Transverse colon (tissue), 4 donors: ENCODE results near the gene CCNB2. TPM values are rescaled to one million over a fixed set of nuclear protein-coding genes. Genes with fewer than 3 reads are reported as not detected.

ENCODE experiments used
- DNase-seq: peaks from one replicate; pipeline ENCODE4 v3.0.0-alpha.2; 2019
- H3K27ac ChIP-seq, 4 donors: fragments of 200-600 bp; sonication (generic); 2 replicates each; pipeline ENCODE4 v1.5.1; 2016 to 2018; ENCODE audit warnings: inconsistent platforms in 4 of 4
- H3K27me3 ChIP-seq: fragments of 200-600 bp; sonication (generic); 2 replicates; pipeline ENCODE4 v1.5.1; 2017; ENCODE audit warnings: inconsistent platforms
- H3K36me3 ChIP-seq, 4 donors: fragments of 200-600 bp; sonication (generic); 2 replicates each; pipeline ENCODE4 v1.5.1; 2017 to 2019; ENCODE audit warnings: inconsistent platforms in 4 of 4
- H3K4me1 ChIP-seq, 4 donors: fragments of 200-600 bp; sonication (generic); 2 replicates each; pipeline ENCODE4 v1.5.1; 2017 to 2020; ENCODE audit warnings: inconsistent platforms in 4 of 4
- H3K4me3 ChIP-seq, 4 donors: fragments of 200-600 bp; sonication (generic); 1 replicate in 1 of 4; 2 replicates in 3 of 4; pipeline versions ENCODE4 v1.5.1 to v1.6.1; 2017 to 2019; ENCODE audit warnings: inconsistent platforms in 4 of 4
- H3K9me3 ChIP-seq, 2 donors: fragments of 200-600 bp; sonication (generic); 2 replicates each; pipeline ENCODE4 v1.5.1; 2017 to 2019; ENCODE audit warnings: inconsistent platforms in 2 of 2
- CTCF ChIP-seq, 5 experiments: fragments of 200-600 bp in 3 of 5; fragments of 450-650 bp in 2 of 5; sonication (generic) in 3 of 5; IDR thresholded peaks; 1 replicate in 2 of 5; 2 replicates in 3 of 5; pipeline ENCODE4 v1.5.1; 2016 to 2017; ENCODE audit warnings: antibody characterized with exemption in 5 of 5, inconsistent platforms in 3 of 5, mild to moderate bottlenecking in 2 of 5, moderate library complexity in 1 of 5
- EP300 ChIP-seq: sonication (generic); formaldehyde crosslinking; IDR thresholded peaks from one replicate; pipeline ENCODE4 v1.6.1; 2017; ENCODE audit warnings: antibody characterized with exemption, low read depth
- POLR2A ChIP-seq: fragments of 450-650 bp; IDR thresholded peaks from one replicate; pipeline ENCODE4 v1.6.1; 2016; ENCODE audit warnings: antibody characterized with exemption, mild to moderate bottlenecking, moderate library complexity
- POLR2AphosphoS5 ChIP-seq, 3 donors: sonication (generic); formaldehyde crosslinking; IDR thresholded peaks; one replicate each; pipeline ENCODE4 v1.6.1; 2016; ENCODE audit warnings: antibody characterized with exemption in 3 of 3
- WGBS, 2 donors: methylation state at CpG; one replicate each; pipeline ENCODE4 v1.1.5; 2018; ENCODE audit warnings: low coverage in 1 of 2; 5-methylcytosine and 5-hydroxymethylcytosine counted together
- in situ Hi-C, 4 donors: fragments of 200-750 bp; cut with MboI; loops; one replicate each; pipeline versions ENCODE4 v1.15.0 to v1.15.1; 2017; ENCODE audit warnings: low sequenced_read_pairs in 3 of 4, low pct_ligation_motif_present in 1 of 4, low pct_unique_long_range_greater_than_20kb in 1 of 4
- intact Hi-C: fragments of 100-400 bp; cut with DNase I; formaldehyde crosslinking; loops from one replicate; pipeline ENCODE4 v1.15.1; 2023; ENCODE audit warnings: low total_unique reads
- total RNA-seq, 4 donors: library from RNA; depleted of rRNA; stranded (reverse); fragments of >200 nt; gene quantifications; one replicate each; pipeline ENCODE4 v1.1.0, GENCODE V29; 2016

Gene CCNB2
- total RNA-seq, 4 donors from 2014 or later, result 1.9 to 132 (median 6.4) TPM

DNA sequence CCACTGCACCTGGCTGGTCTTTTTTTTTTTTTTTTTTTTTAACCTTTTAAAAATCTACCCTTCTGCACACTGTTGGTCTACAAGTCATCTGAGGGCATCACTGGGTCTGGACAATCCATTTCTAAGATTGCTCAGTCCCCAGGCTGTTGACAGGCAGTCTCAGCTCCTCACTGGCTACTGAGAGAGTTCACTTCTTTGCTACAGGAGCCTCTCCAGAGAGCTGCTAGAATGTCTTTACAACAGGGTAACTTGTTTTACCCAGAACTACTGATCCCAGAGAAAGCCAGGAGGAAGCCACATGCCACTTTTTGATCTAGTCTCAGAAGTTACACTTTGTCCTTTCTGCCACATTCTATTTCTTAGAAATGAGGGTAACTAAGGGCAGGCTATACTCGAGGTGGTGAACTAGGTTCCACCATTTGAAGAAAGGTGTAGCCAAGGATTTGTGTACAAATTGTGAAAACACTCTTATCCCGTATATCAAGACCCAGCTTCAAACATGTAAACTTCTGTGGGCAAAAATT, 5.7 kb upstream of the CCNB2 start:
- TF ChIP-seq POLR2A, result no peak
- H3K27me3 ChIP-seq, result no peaks in the 10 kb centered on the region
- H3K4me3 ChIP-seq, result no peak overlapping the region
- intact Hi-C loops (no loop called here), in situ Hi-C loops (no loop called here)
- H3K4me1 ChIP-seq, result peaks cover 0 to under 1% (median 0%) of the 10 kb centered on the region in 4 donors
- no peaks in the 10 kb centered on the region for H3K9me3 ChIP-seq
- peaks cover 0 to 22% (median 10%) of the 10 kb centered on the region in 4 donors for H3K36me3 ChIP-seq
- DNase-seq, result no peak
- WGBS, 2 donors, result 65 to 73% methylated on average over 2 of the region's 2 CpGs
- no peak overlapping the region for H3K27ac ChIP-seq

DNA sequence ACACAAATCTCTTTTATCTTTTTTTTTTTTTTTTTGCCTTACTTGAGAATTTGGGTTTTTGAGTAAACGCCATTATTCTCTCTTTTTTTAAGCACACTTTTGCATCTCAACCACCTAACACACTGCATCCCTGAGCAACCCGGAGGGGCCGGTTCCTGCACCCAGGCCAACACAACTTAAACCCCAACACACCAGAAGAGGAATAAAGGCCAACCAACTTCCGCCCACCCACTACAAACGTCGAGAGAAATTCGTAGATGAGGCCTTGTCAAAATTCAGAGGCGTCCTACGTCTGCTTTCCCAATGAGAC, 389 bp upstream of the CCNB2 start:
- in situ Hi-C loops (loop anchor here in 1 of 4 donors (10.0 kb wide), 1 partner anchor 120 kb away; the partner anchor contains the start of gene RNF111), intact Hi-C loops (no loop called here)
- Histone ChIP-seq H3K36me3 (no peaks in the 10 kb centered on the region), H3K4me3 (peak overlapping the region; percentile 19 to 74 (median 64)), H3K27ac (peak overlapping the region; percentile 36 to 75 (median 65)), H3K9me3 (no peaks in the 10 kb centered on the region), H3K4me1 (peaks cover 0 to 20% (median 0%) of the 10 kb centered on the region in 4 donors), H3K27me3 (no peaks in the 10 kb centered on the region)
- DNase-seq, result peak; percentile 13
- 0 to 1% methylated on average over 8 to 9 of the region's 9 CpGs for WGBS, 2 donors
- TF ChIP-seq POLR2AphosphoS5 (IDR thresholded peaks at IDR 0.05) (no peak), CTCF (IDR thresholded peaks at IDR 0.05) (no peak), EP300 (no peak), POLR2A (no peak)

GRCh38 chr15:59105854-59106253, 908 bp downstream of the CCNB2 start:
- in situ Hi-C loops, result loop anchor here in 1 of 4 donors (10.0 kb wide), 1 partner anchor 121 kb away; the partner anchor contains the start of gene RNF111
- DNase-seq, result no peak
- WGBS, 2 donors, result 21% methylated on average over 2 of the region's 2 CpGs; no CpG with 5 or more reads in 1 of the 2 donors
- Histone ChIP-seq H3K27ac (peak overlapping the region in 3 of 4 donors; percentile 56 to 75 (median 74)), H3K36me3 (no peaks in the 10 kb centered on the region), H3K9me3 (no peaks in the 10 kb centered on the region), H3K27me3 (no peaks in the 10 kb centered on the region), H3K4me1 (peaks cover 0 to 20% (median 0%) of the 10 kb centered on the region in 4 donors), H3K4me3 (peak overlapping the region in 3 of 4 donors; percentile 57 to 74 (median 70))
- no peak for TF ChIP-seq EP300
- peak in 4 of 5 experiments; percentile 16 to 34 (median 21) for TF ChIP-seq CTCF (IDR thresholded peaks at IDR 0.05)
- intact Hi-C loops, result no loop called here

DNA sequence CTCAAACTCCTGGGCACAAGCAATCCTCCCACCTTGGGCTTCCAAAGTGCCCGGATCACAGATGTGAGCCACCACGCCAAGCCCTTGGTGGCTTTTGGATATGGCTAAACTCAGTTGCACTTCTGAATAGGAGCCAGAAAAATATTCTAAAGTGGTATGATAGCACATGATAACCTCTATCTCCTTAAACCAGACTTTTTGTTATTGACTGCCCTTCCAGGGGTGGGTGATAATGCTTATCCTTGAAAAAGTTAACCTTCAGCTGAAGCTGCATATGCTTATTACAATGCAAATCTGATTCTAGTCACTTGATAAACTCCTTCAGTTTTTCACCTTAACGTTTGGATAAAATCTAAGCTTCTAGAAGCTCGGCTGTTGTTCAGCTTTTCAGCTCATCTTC, 6.3 kb downstream of the CCNB2 start:
- Histone ChIP-seq H3K27me3 (no peaks in the 10 kb centered on the region), H3K36me3 (no peaks in the 10 kb centered on the region), H3K4me3 (no peak overlapping the region), H3K27ac (no peak overlapping the region), H3K9me3 (no peaks in the 10 kb centered on the region), H3K4me1 (peaks cover 0 to 4% (median 0%) of the 10 kb centered on the region in 4 donors)
- intact Hi-C loops, result no loop called here
- in situ Hi-C loops, result no loop called here
- WGBS, 2 donors, result 78 to 90% methylated on average over 2 to 4 of the region's 4 CpGs
- TF ChIP-seq CTCF (IDR thresholded peaks at IDR 0.05) (no peak), POLR2AphosphoS5 (IDR thresholded peaks at IDR 0.05) (no peak), EP300 (no peak), POLR2A (no peak)
- no peak for DNase-seq

DNA sequence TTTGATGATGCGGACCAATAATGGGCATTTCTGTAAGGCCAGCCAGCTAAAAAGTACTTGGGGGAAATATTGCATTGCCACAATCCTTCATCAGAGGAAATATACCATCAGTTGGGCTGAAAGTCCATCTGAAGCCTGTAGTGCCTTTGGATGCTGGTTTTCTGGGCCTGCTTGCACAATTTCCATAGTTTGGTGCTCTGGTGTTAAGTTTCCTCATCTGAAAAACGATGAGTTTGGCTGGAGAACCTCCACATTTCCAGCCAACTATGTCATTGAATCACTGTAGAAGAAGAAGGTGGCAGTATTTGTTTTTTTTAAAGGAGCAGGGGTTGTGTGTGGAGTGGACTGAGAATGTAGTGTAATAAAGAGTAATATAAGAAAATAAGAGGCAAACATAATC, 10.1 kb downstream of the CCNB2 start:
- in situ Hi-C loops (no loop called here), intact Hi-C loops (no loop called here)
- H3K36me3 ChIP-seq, result no peaks in the 10 kb centered on the region
- H3K27ac ChIP-seq, result no peak overlapping the region
- no peak overlapping the region for H3K4me3 ChIP-seq
- no peak for DNase-seq
- no peaks in the 10 kb centered on the region for H3K9me3 ChIP-seq
- WGBS, 2 donors, result 73 to 81% methylated on average over 2 of the region's 2 CpGs
- H3K4me1 ChIP-seq, result no peaks in the 10 kb centered on the region
- H3K27me3 ChIP-seq, result no peaks in the 10 kb centered on the region
- TF ChIP-seq EP300 (no peak), POLR2AphosphoS5 (IDR thresholded peaks at IDR 0.05) (no peak), CTCF (IDR thresholded peaks at IDR 0.05) (no peak), POLR2A (no peak)
